Neural cell (in vitro differentiated cells): ENCODE data around the gene PCDHB14. TPM values are rescaled to one million over a fixed set of nuclear protein-coding genes. Genes with fewer than 3 reads are reported as not detected.
"Not testable (repeated sequence)": the region's sequence is repeated elsewhere in the genome, so short reads cannot be mapped to it uniquely, and the experiment has no call there.

ENCODE experiments used
- H2AFZ ChIP-seq: fragments of 200-600, 300-800 bp; sonication (generic), shearing (Covaris generic); 2 replicates; pipeline ENCODE4 v1.6.0; 2014; ENCODE audit warnings: low read depth, mild to moderate bottlenecking, antibody characterized with exemption, low read length, moderate library complexity
- H3F3A ChIP-seq: fragments of 200-600 bp; shearing (Covaris generic); 2 replicates; pipeline ENCODE4 v1.6.1; 2016; ENCODE audit warnings: mild to moderate bottlenecking, moderate library complexity, mixed read lengths, antibody characterized with exemption, low read length; ENCODE audit not compliant: insufficient read depth, poor library complexity, severe bottlenecking
- H3K27ac ChIP-seq: fragments of 200-600, 300-800 bp; sonication (generic), shearing (Covaris generic); 2 replicates; pipeline ENCODE4 v1.5.1; 2014; ENCODE audit warnings: mild to moderate bottlenecking, low read length, moderate library complexity
- H3K27me3 ChIP-seq: fragments of 300-800, 200-600 bp; sonication (generic), shearing (Covaris generic); 2 replicates; pipeline ENCODE4 v1.6.0; 2014; ENCODE audit warnings: mild to moderate bottlenecking, low read depth, low read length, moderate library complexity; ENCODE audit not compliant: insufficient read depth
- H3K36me3 ChIP-seq: fragments of 300-800, 200-600 bp; sonication (generic), shearing (Covaris generic); 2 replicates; pipeline ENCODE4 v1.5.1; 2014; ENCODE audit warnings: mild to moderate bottlenecking, antibody characterized with exemption, low read length, moderate library complexity; ENCODE audit not compliant: insufficient read depth
- H3K4me2 ChIP-seq: fragments of 300-800, 200-600 bp; sonication (generic), shearing (Covaris generic); 2 replicates; pipeline ENCODE4 v1.6.0; 2014; ENCODE audit warnings: mild to moderate bottlenecking, low read length
- H3K4me3 ChIP-seq: fragments of 300-800, 200-600 bp; sonication (generic), shearing (Covaris generic); 2 replicates; pipeline ENCODE4 v1.5.1; 2014; ENCODE audit warnings: mild to moderate bottlenecking, low read length, moderate library complexity
- H3K79me2 ChIP-seq: fragments of 200-600 bp; shearing (Covaris generic); replicated peaks from 2 replicates; pipeline ENCODE4 v1.6.0; 2014; ENCODE audit warnings: mild to moderate bottlenecking, low read length, moderate library complexity; ENCODE audit not compliant: insufficient read depth
- H3K9ac ChIP-seq: fragments of 300-800, 200-600 bp; sonication (generic), shearing (Covaris generic); 2 replicates; pipeline ENCODE4 v1.6.1; 2016; ENCODE audit warnings: mild to moderate bottlenecking, low read length, mixed read lengths
- H3K9me2 ChIP-seq: fragments of 200-600 bp; shearing (Covaris generic); 2 replicates; pipeline ENCODE4 v1.6.1; 2016; ENCODE audit warnings: mild to moderate bottlenecking, low read length, mixed read lengths; ENCODE audit not compliant: insufficient read depth
- H3K9me3 ChIP-seq: fragments of 200-600, 300-800 bp; sonication (generic), shearing (Covaris generic); 2 replicates; pipeline ENCODE4 v1.6.1; 2016; ENCODE audit warnings: mild to moderate bottlenecking, mixed run types, low read length, moderate library complexity, mixed read lengths
- H4K20me1 ChIP-seq: fragments of 200-600 bp; shearing (Covaris generic); 2 replicates; pipeline ENCODE4 v1.6.1; 2016; ENCODE audit warnings: mild to moderate bottlenecking, mixed run types; ENCODE audit not compliant: insufficient read depth
- CTCF ChIP-seq: fragments of 450-650 bp; IDR thresholded peaks from 2 replicates; pipeline ENCODE4 v1.5.1; 2014; ENCODE audit warnings: antibody characterized with exemption, mild to moderate bottlenecking, moderate library complexity; ENCODE audit not compliant: poor library complexity, severe bottlenecking
- EP300 ChIP-seq: fragments of 450-650 bp; conservative IDR thresholded peaks from 2 replicates; pipeline ENCODE4 v1.6.1; 2014; ENCODE audit warnings: antibody characterized with exemption, mild to moderate bottlenecking, moderate library complexity; ENCODE audit not compliant: poor library complexity, severe bottlenecking
- EZH2 ChIP-seq: fragments of 200-600, 300-800 bp; shearing (Covaris generic), sonication (generic); IDR thresholded peaks from 2 replicates; pipeline ENCODE4 v1.6.1; 2014; ENCODE audit warnings: antibody characterized with exemption, low read length, borderline replicate concordance, mild to moderate bottlenecking; ENCODE audit not compliant: insufficient read depth, poor library complexity, severe bottlenecking
- MXI1 ChIP-seq: fragments of 450-650 bp; conservative IDR thresholded peaks from 2 replicates; pipeline ENCODE4 v1.6.1; 2014; ENCODE audit warnings: antibody characterized with exemption, mild to moderate bottlenecking; ENCODE audit not compliant: poor library complexity, severe bottlenecking
- POLR2AphosphoS5 ChIP-seq: IDR thresholded peaks from 2 replicates; pipeline ENCODE4 v1.6.1; 2012
- RAD21 ChIP-seq: fragments of 450-650 bp; conservative IDR thresholded peaks from 2 replicates; pipeline ENCODE4 v1.6.1; 2014; ENCODE audit warnings: antibody characterized with exemption, mild to moderate bottlenecking, moderate library complexity
- SMC3 ChIP-seq: fragments of 450-650 bp; conservative IDR thresholded peaks from 2 replicates; pipeline ENCODE4 v1.6.1; 2014; ENCODE audit warnings: antibody characterized with exemption, mild to moderate bottlenecking, moderate library complexity; ENCODE audit not compliant: poor library complexity
- TAF1 ChIP-seq: IDR thresholded peaks from 2 replicates; pipeline ENCODE4 v1.6.1; 2012; ENCODE audit warnings: low read depth
- polyA plus RNA-seq: library from polyadenylated mRNA; depleted of rRNA; stranded (reverse); fragments of >200 nt; gene quantifications from 2 replicates; pipeline ENCODE4 v1.2.3, GENCODE V29; 2014
- TF ChIP-seq, protein P1 (sequence below): IDR thresholded peaks from 2 replicates; pipeline ENCODE4 v1.6.1; 2012; ENCODE audit warnings: borderline replicate concordance

PCDHB14 gene
- polyA plus RNA-seq, 1 donor from 2014 or later = 12.6 TPM

GRCh38 chr5:141196363-141196762 is 26.8 kb upstream of the PCDHB14 start:
- TF ChIP-seq POLR2AphosphoS5 (no peak), SMC3 (no peak), TAF1 (no peak), EZH2 (no peak), RAD21 (no peak), EP300 (no peak), CTCF (no peak), MXI1 (no peak)
- TF ChIP-seq, protein P1, sequence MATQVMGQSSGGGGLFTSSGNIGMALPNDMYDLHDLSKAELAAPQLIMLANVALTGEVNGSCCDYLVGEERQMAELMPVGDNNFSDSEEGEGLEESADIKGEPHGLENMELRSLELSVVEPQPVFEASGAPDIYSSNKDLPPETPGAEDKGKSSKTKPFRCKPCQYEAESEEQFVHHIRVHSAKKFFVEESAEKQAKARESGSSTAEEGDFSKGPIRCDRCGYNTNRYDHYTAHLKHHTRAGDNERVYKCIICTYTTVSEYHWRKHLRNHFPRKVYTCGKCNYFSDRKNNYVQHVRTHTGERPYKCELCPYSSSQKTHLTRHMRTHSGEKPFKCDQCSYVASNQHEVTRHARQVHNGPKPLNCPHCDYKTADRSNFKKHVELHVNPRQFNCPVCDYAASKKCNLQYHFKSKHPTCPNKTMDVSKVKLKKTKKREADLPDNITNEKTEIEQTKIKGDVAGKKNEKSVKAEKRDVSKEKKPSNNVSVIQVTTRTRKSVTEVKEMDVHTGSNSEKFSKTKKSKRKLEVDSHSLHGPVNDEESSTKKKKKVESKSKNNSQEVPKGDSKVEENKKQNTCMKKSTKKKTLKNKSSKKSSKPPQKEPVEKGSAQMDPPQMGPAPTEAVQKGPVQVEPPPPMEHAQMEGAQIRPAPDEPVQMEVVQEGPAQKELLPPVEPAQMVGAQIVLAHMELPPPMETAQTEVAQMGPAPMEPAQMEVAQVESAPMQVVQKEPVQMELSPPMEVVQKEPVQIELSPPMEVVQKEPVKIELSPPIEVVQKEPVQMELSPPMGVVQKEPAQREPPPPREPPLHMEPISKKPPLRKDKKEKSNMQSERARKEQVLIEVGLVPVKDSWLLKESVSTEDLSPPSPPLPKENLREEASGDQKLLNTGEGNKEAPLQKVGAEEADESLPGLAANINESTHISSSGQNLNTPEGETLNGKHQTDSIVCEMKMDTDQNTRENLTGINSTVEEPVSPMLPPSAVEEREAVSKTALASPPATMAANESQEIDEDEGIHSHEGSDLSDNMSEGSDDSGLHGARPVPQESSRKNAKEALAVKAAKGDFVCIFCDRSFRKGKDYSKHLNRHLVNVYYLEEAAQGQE = no peak
- Histone ChIP-seq H3K9me3 (peaks cover 31% of the 10 kb centered on the region), H3K4me2 (no peak overlapping the region), H3K79me2 (peaks cover 10% of the 10 kb centered on the region), H3K9me2 (no peaks in the 10 kb centered on the region), H2AFZ (no peak overlapping the region), H3K4me3 (no peak overlapping the region), H3K27ac (no peak overlapping the region), H3K27me3 (no peaks in the 10 kb centered on the region), H3K36me3 (peaks cover 4% of the 10 kb centered on the region), H3F3A (no peaks in the 10 kb centered on the region), H3K9ac (no peak overlapping the region), H4K20me1 (no peaks in the 10 kb centered on the region)

DNA sequence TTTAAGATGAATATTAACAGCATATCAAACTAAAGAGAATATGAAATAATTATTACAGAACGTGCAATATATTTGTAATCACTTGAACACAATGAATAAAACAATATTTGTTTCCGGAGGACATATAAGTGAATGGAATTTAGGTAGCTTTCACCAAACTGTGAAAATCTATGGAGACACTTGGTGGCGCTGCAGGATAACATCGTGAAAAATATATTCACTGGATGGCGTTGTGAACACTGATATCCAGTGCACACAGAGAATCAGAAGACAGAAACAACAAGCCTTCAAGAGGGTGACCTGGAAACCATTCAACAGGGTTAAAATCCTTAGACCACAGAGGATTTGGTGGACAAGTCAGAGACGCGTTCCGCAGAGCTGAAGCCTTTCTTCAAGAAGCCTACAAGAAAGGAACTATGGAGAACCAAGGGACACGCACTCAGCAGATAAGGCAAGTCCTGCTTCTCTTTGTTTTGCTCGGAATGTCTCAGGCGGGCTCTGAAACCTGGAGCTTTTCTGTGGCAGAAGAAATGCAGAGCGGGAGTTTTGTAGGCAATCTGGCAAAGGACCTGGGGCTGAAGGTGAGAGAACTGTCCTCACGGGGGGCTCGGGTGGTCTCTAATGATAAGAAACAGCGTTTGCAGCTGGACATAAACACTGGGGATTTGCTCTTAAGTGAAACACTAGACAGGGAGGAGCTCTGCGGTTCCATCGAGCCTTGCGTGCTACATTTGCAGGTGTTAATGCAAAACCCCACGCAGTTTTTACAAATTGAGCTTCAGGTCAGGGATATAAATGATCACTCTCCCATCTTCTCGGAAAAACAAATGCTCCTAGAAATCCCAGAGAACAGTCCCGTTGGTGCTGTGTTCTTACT is 23.5 kb upstream of the PCDHB14 start, which contains the start of gene PCDHB11:
Gene PCDHB11, plus strand, starts transcription at position 269 of the 877 bp plus-strand sequence. Its CDS starts 148 bp downstream, at position 417.
- Histone ChIP-seq H3F3A (no peaks in the 10 kb centered on the region), H4K20me1 (no peaks in the 10 kb centered on the region), H3K9ac (no peak within 1 kb of the TSS), H3K27ac (peak within 1 kb of the TSS; percentile 28), H3K9me2 (no peaks in the 10 kb centered on the region), H3K36me3 (peaks cover 9% of the 10 kb centered on the region), H3K79me2 (peaks cover 10% of the 10 kb centered on the region), H3K4me2 (no peak within 1 kb of the TSS), H3K4me3 (peak within 1 kb of the TSS; percentile 46), H2AFZ (no peak within 1 kb of the TSS), H3K9me3 (peaks cover 35% of the 10 kb centered on the region), H3K27me3 (no peaks in the 10 kb centered on the region)
- TF ChIP-seq, protein P1 = no peak
- peak; percentile 39 for TF ChIP-seq CTCF
- TF ChIP-seq POLR2AphosphoS5 = no peak
- peak; percentile 46 for TF ChIP-seq RAD21
- no peak for TF ChIP-seq TAF1

GRCh38 chr5:141201126-141201525 is 22.0 kb upstream of the PCDHB14 start:
- H4K20me1 ChIP-seq, H3K79me2 ChIP-seq, H3K4me2 ChIP-seq, H3K27me3 ChIP-seq, H3K9ac ChIP-seq, H3K4me3 ChIP-seq, H3K9me2 ChIP-seq, H3F3A ChIP-seq, H3K27ac ChIP-seq, H2AFZ ChIP-seq, H3K36me3 ChIP-seq: not testable (repeated sequence)
- H3K9me3 ChIP-seq = peaks cover 34% of the 10 kb centered on the region
